HG03565 (cell line): ENCODE data around the gene DNAJC17.

Experiments
- ATAC-seq: cut with Tn5 transposase; IDR thresholded peaks from one replicate; pipeline ENCODE4 v1.9.1; 2021; ENCODE audit warnings: mild to moderate bottlenecking, moderate library complexity; ENCODE audit not compliant: unreplicated experiment

The DNAJC17 gene

DNA sequence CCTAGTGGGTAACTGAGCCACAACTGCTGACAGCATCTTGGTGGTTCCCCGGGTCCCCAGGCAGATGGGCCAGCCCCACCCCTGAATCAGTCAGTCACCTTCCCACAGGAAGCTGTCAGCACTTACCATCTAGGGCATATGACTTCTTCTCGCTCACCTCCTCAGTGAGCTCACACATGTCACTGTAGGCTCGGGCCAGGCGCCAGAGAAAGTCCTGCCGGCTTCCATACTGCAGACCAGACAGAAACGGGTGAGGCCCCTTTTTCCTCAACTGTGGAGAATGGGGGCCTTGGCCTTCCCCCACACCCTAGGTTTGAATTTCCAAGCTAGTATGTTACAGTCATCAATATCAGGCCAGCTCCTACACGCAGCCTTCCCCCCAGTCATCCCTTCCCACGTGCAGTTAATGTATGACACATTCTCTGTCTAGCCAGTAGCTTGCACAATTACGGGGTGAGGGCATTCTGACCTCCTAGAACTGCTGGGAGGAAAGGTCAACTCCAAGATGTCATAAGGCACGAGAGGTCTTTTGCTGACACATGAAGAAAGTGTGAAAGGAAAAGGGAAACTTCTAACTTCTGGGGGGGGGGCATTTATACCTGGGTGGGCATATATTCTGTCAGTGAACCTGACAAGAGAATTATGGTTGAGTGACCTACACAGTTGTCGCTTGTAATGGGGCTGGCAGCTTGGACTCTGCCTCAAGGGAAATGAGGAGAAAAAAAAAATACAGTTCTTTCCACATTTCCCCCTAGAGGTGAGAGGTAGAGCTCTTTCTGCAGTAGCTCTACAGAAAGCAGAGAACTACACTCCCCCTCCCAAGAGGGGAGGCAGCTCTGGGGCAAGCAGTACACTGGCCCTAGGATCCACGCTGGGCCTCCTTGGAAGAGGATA, 63.1 kb downstream of the DNAJC17 start:
- no peak for ATAC-seq

DNA sequence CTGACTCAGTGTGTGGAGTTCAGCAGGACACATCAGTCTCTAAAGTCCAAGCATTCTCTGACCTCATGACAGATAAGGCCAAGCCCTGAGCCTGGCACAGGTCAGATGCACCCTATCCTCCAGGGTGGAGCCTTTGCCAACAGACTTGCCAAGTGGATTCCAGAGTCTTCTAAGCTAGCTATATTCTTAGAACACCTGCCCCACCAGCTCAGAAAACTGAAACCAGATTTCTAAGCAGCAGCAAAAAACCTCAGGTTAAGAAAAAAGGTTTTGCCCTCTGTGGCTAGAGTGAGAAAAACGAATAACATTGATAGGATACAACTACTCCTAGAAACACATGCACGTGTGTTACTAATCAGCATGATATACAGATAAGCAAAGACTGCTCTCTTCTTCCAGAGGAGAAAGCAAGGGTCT, 63.8 kb downstream of the DNAJC17 start:
- ATAC-seq: no peak

DNA sequence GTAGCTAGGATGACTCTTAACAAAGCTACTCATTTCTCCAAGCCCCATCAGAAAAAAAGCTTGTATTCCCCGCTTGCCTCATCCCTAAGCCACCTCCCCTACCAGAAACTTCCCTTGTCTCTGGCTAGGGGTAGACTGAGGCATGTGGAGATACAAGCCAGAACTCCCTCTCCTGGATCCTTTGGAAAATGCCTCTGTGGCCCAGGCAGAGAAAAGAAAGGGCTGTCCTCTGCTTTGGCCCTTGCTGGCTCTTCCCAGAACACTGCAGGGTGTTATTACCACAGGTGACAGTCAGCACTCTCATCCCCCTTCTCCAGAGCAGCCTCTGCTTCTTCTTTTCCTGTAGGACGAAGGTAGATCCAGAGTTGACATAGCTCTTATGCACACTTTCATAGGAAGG, 67.4 kb downstream of the DNAJC17 start:
- ATAC-seq: no peak

DNA sequence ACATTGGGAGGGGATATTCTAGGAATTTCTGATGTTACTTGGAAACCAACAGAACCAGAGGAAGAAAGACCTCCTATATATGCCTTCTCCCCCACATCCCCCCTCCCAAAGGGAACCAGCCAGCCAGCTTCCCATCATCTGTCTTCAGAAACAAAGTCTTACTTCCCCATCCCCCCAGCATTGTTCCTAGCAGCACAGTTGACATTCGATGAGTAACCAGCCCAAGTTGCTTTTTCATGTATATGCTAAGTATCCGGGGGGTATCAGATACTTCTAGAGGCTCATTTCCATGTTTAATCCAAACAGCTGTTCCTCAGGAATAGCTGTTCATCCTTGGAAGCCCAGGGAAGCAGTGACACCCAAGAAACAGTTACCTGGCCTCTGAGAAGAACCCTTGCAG, 68.2 kb downstream of the DNAJC17 start:
- no peak for ATAC-seq

DNA sequence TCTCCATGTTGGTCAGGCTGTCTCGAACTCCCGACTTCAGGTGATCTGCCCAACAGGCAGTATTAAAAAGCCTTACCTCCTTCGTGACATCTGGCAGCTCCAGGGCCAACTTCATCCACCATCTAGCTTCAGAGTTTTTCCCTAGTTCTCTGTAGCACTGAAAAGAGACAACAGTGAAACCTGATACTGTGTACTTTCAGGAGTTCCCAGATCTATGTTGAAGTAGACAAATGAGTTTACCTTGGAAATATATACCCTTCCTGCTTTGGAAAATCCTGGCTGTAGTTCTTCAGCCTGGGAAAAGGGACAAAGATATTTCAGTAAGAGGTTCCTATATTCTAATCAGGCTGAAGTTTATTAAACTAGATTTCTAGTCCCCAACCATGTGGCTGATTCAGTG, 70.2 kb downstream of the DNAJC17 start:
- ATAC-seq: no peak

DNA sequence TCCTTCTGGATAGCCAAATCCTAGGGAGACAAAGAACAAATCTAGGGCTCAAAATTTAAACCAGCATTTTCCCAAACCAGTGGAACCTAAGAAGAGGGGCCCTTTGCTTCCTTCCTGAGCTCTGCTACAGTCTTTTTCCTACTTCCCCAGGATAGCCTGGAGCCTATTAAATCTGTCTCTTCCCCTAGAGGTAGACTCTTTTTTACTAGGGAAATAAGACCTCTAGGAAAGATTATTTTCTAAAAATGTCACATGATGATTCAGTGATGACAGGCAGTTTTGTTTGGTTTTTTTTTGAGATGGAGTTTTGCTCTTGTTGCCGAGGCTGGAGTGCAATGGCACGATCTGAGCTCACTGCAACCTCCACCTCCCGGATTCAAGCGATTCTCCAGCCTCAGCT, 70.7 kb downstream of the DNAJC17 start:
- no peak for ATAC-seq

DNA sequence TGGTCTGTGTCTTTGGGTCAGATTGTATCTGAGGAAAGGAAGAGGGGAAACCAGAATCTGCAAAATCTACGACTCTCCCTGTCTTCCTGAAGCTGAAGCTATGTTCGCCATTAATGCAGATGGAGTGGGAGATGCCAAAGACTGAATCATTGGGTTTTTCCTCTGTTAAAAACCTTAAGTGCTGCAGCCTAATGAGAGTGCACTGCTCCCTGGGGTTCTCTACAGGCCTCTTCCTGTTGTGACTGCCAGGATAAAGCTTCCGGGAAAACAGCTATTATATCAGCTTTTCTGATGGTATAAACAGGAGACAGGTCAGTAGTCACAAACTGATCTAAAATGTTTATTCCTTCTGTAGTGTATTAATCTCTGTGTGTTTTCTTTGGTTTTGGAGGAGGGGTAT, 76.2 kb downstream of the DNAJC17 start:
- no peak for ATAC-seq

DNA sequence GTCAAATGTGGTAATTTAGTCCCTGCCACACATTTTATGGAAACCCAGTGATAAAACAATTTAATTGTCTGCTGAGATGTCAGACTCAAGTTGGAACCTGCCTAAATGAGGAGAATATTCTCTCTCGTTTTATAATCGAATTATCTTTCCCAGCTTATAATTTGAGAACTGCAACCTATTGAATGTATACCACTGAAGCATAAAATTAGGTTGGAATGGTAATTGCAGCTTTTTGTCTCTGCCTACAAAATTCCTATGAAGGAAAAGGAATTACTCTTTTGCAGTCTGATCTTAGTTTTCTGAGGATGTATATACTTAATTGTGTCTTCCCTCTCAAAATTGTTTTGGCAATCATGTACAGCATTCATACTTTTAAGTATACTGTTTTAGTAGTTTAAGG, 83.4 kb downstream of the DNAJC17 start:
- ATAC-seq: no peak

DNA sequence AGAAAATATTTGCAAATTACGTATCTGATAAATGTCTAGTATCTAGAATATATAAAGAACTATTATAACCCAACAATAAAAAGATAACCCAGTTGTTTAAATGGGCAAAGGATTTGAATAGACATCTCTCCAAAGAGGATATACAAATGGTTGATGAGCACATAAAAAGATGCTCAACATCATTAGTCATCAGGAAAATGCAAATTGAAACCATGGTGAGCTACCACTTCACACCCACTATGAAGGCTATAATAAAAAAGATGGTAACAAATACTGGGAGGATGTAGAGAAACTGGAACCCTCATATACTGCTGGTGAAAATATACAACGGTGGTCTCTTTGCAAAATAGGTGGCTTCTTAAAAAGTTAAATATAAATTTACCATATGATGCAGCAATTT, 84.3 kb downstream of the DNAJC17 start:
- ATAC-seq: no peak

DNA sequence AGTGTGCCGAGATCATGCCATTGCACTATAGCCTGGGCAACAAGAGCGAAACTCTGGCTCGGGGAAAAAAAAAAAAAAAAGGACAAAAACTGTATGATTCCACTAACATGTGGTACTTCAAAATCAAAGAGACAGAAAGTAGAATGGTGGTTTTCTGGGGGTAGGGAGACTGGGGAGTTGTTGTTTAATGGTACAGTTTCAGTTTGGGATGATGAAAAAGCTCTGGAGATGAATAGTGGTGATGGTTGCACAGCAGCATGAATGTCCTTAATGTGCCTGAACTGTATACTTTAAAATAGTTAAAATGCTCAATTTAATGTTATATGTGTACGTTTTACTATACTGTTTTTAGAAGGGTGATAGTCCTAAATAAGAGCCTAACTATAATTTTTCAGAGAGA, 84.9 kb downstream of the DNAJC17 start:
- no peak for ATAC-seq

DNA sequence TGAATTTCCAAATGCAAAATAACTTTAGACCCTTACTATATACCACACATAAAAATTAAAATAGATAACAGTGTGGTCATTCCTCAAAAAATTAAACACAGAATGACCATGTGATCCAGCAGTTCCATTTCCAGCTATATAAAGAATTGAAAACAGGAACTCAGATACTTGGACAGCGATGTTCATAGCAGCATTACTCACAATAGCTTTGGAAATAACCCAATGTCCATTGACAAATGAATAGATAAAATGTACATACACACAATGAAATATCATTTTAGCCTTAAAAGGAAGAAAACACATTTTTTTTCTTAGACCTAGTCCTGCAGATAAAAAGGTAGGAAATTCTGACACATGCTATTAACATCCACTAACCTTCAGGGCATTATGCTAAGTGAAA, 85.6 kb downstream of the DNAJC17 start:
- ATAC-seq: no peak

DNA sequence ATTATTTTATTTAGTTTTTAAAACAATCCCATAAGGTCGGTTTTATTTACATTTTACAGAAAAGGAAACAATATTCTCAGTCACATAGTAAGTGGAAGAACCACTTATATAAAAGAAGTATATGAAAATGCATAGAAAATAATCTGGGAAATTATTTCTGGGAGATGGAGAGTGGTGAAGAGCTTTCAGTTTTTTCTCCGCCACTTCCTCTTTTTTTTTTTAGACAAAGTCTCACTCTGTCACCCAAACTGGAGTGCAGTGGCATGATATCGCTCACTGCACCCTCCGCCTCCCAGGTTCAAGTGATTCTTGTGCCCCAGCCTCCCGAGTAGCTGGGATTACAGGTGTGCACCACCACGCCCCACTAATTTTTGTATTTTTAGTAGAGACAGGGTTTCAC, 91.1 kb downstream of the DNAJC17 start:
- ATAC-seq: no peak
